GM12878 (cell line): ENCODE data around the gene SIKE1. TPM values are rescaled to one million over a fixed set of nuclear protein-coding genes. Genes with fewer than 3 reads are reported as not detected.

Experiments
- ATAC-seq: fragments of 200-7000 bp; cut with Tn5 transposase; 3 replicates; pipeline ENCODE4 v1.9.1; 2020; ENCODE audit warnings: mild to moderate bottlenecking, moderate library complexity
- BruUV-seq: library from RNA; stranded (reverse); fragments of 400-500 nt; replicated peaks from 2 replicates; lab custom pipeline; 2021; lab: Mats Ljungman, UMichigan
- CTCF ChIA-PET: fragments of 300-600 bp; sonication (Branson Sonifier 250); formaldehyde crosslinking; extraction: SDS; loops from one replicate; lab custom pipeline; 2021; ENCODE audit warnings: inconsistent platforms; lab: Yijun Ruan, JAX
- POLR2A ChIA-PET: fragments of 350-600 bp; formaldehyde crosslinking; extraction: SDS; loops from one replicate; lab custom pipeline; 2021; ENCODE audit warnings: inconsistent platforms; lab: Charles Lee
- RAD21 ChIA-PET: fragments of 300-600 bp; sonication (Branson Sonifier 250); formaldehyde crosslinking; loops from one replicate; lab custom pipeline; 2023; ENCODE audit warnings: antibody characterized with exemption; ENCODE audit not compliant: unreplicated experiment; lab: Charles Lee
- SMC1A ChIA-PET: fragments of 300-600 bp; sonication (Branson Sonifier 250); formaldehyde crosslinking; loops from one replicate; lab custom pipeline; 2023; ENCODE audit not compliant: unreplicated experiment, uncharacterized antibody; lab: Charles Lee
- DNase-seq: peaks from one replicate; pipeline ENCODE4 v3.0.0-alpha.2; 2011; ENCODE audit warnings: low read depth, low spot score
- FAIRE-seq: peaks from 3 replicates; lab custom pipeline; 2011; peaks lifted over from hg19 to GRCh38; lab: Jason Lieb, UNC
- H2AFZ ChIP-seq: 2 replicates; pipeline ENCODE4 v1.6.0; 2011; ENCODE audit warnings: low read depth, low read length, control low read depth; ENCODE audit not compliant: control insufficient read depth
- H3K27ac ChIP-seq: 2 replicates; pipeline ENCODE4 v1.5.1; 2011; ENCODE audit warnings: control low read depth; ENCODE audit not compliant: control insufficient read depth, insufficient read depth
- H3K27me3 ChIP-seq, 2 experiments: replicated peaks in 1 of 2; 2 replicates each; pipeline versions ENCODE4 v1.6.0 to v1.6.1; 2011; ENCODE audit warnings: low read length in 1 of 2; ENCODE audit not compliant: control insufficient read depth in 2 of 2, insufficient read depth in 2 of 2
- H3K36me3 ChIP-seq, 2 experiments: 2 replicates each; pipeline ENCODE4 v1.5.1; 2011; ENCODE audit warnings: low read length in 1 of 2; ENCODE audit not compliant: control insufficient read depth in 2 of 2, insufficient read depth in 2 of 2
- H3K4me1 ChIP-seq: 2 replicates; pipeline ENCODE4 v1.6.1; 2011; ENCODE audit warnings: mild to moderate bottlenecking, low read length, moderate library complexity, mixed read lengths; ENCODE audit not compliant: control insufficient read depth, insufficient read depth
- H3K4me2 ChIP-seq: 2 replicates; pipeline ENCODE4 v1.6.0; 2011; ENCODE audit warnings: control low read depth; ENCODE audit not compliant: control insufficient read depth, insufficient read depth
- H3K4me3 ChIP-seq: fragments of 200-600 bp; sonication (generic); 2 replicates; pipeline ENCODE4 v1.5.1; 2016
- H3K79me2 ChIP-seq: 2 replicates; pipeline ENCODE4 v1.6.0; 2011; ENCODE audit warnings: low read length; ENCODE audit not compliant: control insufficient read depth, insufficient read depth
- H3K9ac ChIP-seq: 2 replicates; pipeline ENCODE4 v1.8.0; 2011; ENCODE audit warnings: low read length, control low read depth, mixed read lengths; ENCODE audit not compliant: control insufficient read depth, insufficient read depth
- H3K9me3 ChIP-seq: replicated peaks from 3 replicates; pipeline ENCODE4 v1.5.1; 2011; ENCODE audit warnings: mild to moderate bottlenecking, low read length; ENCODE audit not compliant: control insufficient read depth, insufficient read depth
- H4K20me1 ChIP-seq: 2 replicates; pipeline ENCODE4 v1.6.0; 2011; ENCODE audit not compliant: control insufficient read depth, insufficient read depth
- BMI1 ChIP-seq: fragments of 450-650 bp; IDR thresholded peaks from 2 replicates; pipeline ENCODE4 v1.6.1; 2016; ENCODE audit warnings: mild to moderate bottlenecking, moderate library complexity, borderline replicate concordance
- CHD2 ChIP-seq: IDR thresholded peaks from 2 replicates; pipeline ENCODE4 v1.6.1; 2011; ENCODE audit warnings: low read depth, low read length, improper control_type of control experiment, borderline replicate concordance
- DPF2 ChIP-seq: fragments of 450-650 bp; IDR thresholded peaks from 2 replicates; pipeline ENCODE4 v1.6.1; 2017; ENCODE audit warnings: mild to moderate bottlenecking
- EED ChIP-seq: sonication (generic); IDR thresholded peaks from 2 replicates; pipeline ENCODE4 v1.6.1; 2016; ENCODE audit warnings: antibody characterized with exemption, low read depth
- KDM1A ChIP-seq: fragments of 200-600 bp; sonication (generic); IDR thresholded peaks from 2 replicates; pipeline ENCODE4 v1.6.1; 2016; ENCODE audit warnings: borderline replicate concordance
- MTA3 ChIP-seq: IDR thresholded peaks from 2 replicates; pipeline ENCODE4 v1.6.1; 2012; ENCODE audit warnings: low read length, inconsistent platforms, borderline replicate concordance
- RCOR1 ChIP-seq: conservative IDR thresholded peaks from 2 replicates; pipeline ENCODE4 v1.6.1; 2012; ENCODE audit warnings: low read depth, low read length, improper control_type of control experiment
- SIX5 ChIP-seq: IDR thresholded peaks from 2 replicates; pipeline ENCODE4 v1.6.1; 2011; ENCODE audit warnings: mild to moderate bottlenecking, low read depth, low read length, moderate library complexity; ENCODE audit not compliant: severe bottlenecking
- SREBF1 ChIP-seq: IDR thresholded peaks from 2 replicates; pipeline ENCODE4 v1.6.1; 2012; ENCODE audit warnings: mild to moderate bottlenecking, low read length
- STAT1 ChIP-seq: fragments of 450-650 bp; conservative IDR thresholded peaks from 2 replicates; pipeline ENCODE4 v1.6.1; 2014; ENCODE audit warnings: antibody characterized with exemption, mild to moderate bottlenecking
- TARDBP ChIP-seq: IDR thresholded peaks from 2 replicates; pipeline ENCODE4 v1.6.1; 2016; ENCODE audit warnings: borderline replicate concordance
- YBX1 ChIP-seq: fragments of 450-650 bp; IDR thresholded peaks from 2 replicates; pipeline ENCODE4 v1.6.1; 2016; ENCODE audit warnings: antibody characterized with exemption
- ZNF384 ChIP-seq: IDR thresholded peaks from 2 replicates; pipeline ENCODE4 v1.6.1; 2012; ENCODE audit warnings: low read depth, mild to moderate bottlenecking, low read length, improper control_type of control experiment, borderline replicate concordance
- WGBS: methylation state at CpG from one replicate; pipeline ENCODE4 v1.1.6; 2016; ENCODE audit warnings: low lambda C conversion rate; ENCODE audit not compliant: insufficient replicate concordance, insufficient coverage; ENCODE audit errors: missing lambda C conversion rate; 5-methylcytosine and 5-hydroxymethylcytosine counted together
- in situ Hi-C: fragments of 300-500 bp; cut with MboI; formaldehyde crosslinking; loops from 9 replicates; pipeline ENCODE4 v1.14.3; 2018; ENCODE audit warnings: mixed read lengths
- intact Hi-C: fragments of 100-400 bp; cut with micrococcal nuclease; formaldehyde crosslinking; loops from one replicate; pipeline ENCODE4 v1.14.2; 2022; ENCODE audit not compliant: unreplicated experiment
- polyA plus RNA-seq, 11 experiments: library from polyadenylated mRNA; depleted of rRNA in 4 of 11; unstranded in 6 of 11; stranded (reverse) in 5 of 11; fragments of >200 nt; fragmentation: Nextera tagmentation in 4 of 11; fragmentation: Illumina TruSeq in 1 of 11; extraction: Ambion mirVana in 4 of 11; extraction: Trizol in 1 of 11; gene quantifications; 1 replicate in 1 of 11; 2 replicates in 10 of 11; pipeline versions ENCODE4 v1.2.1 to v1.2.3, GENCODE V29; 2011 to 2016; ENCODE audit warnings: inconsistent platforms in 2 of 11, missing spikeins in 2 of 11, low read depth in 1 of 11
- total RNA-seq, 4 experiments: library from RNA; depleted of rRNA in 3 of 4; stranded (reverse); fragments of >200 nt in 3 of 4; fragmentation: Illumina TruSeq in 1 of 4; extraction: Trizol in 1 of 4; gene quantifications; 2 replicates each; pipeline versions ENCODE4 v1.2.1 to v1.2.3, GENCODE V29; 2013 to 2021
- TF ChIP-seq, protein P1 (sequence below): fragments of 450-650 bp; IDR thresholded peaks from 2 replicates; pipeline ENCODE4 v1.6.1; 2018; ENCODE audit warnings: borderline replicate concordance, mild to moderate bottlenecking; ENCODE audit not compliant: partially characterized antibody

Gene SIKE1
- total and polyA plus RNA-seq, 10 of the 15 experiments (the other 5 are each of a cell fraction or from before 2014, with no cell fraction given), result 10.4 to 67.0 (median 45.5) TPM

DNA sequence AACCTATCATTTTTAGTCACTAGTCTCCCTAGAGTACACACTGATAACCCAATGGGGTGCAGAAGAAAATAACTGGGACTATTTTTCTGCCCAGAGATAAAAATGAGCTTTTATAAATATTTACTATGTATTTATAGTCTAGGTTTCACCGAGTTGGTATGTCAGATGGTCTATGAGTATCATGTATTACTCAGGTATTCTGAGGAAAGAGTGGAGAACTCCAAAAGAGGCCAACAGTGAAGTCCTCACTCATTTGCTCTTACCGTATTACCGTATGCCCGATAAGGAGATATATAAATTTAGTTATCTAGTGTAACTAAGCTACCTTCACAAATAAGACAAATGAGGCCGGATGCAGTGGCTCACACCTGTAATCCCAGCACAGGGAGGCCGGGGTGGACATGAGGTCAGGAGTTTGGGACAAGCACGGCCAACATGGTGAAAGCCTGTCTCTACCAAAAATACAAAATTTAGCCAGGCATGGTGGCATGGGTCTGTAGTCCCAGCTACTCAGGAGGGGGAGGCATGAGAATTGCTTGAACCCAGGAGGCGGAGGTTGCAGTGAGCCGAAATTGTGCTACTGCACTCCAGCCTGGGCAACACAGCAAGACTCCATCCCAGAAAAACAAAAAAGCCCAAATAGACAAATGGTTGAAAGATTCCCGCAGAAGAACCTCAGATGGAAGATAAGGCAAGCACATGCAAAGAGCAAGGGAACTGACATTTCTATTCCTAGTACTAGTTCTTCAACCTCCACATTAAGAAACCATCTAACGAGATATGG lies 38.3 kb downstream of the SIKE1 start:
- peaks cover 2 to 41% of the 10 kb centered on the region in 2 experiments for H3K36me3 ChIP-seq
- H3K4me2 ChIP-seq, result no peak overlapping the region
- no peaks in the 10 kb centered on the region for H3K4me1 ChIP-seq
- no peak overlapping the region for H3K4me3 ChIP-seq
- H2AFZ ChIP-seq, result no peak overlapping the region
- no peaks in the 10 kb centered on the region for H3K27me3 ChIP-seq
- in situ Hi-C loops (loop anchor here (25.0 kb wide), 1 partner anchor 1780 kb away; the partner anchor contains the start of gene SLC16A1), intact Hi-C loops (no loop called here)
- FAIRE-seq (no peak), DNase-seq (no peak), ATAC-seq (no peak)
- ChIA-PET POLR2A (no interaction called here), CTCF (interaction anchor here (0.6 kb wide), 1 partner anchor 9 kb away, joined by 3 read pairs; no protein-coding TSS in a partner anchor), RAD21 (no interaction called here), SMC1A (interaction anchor here (0.8 to 1.3 kb wide), 3 partner anchors 13 to 26 kb away, joined by 3 read pairs; partner anchors contain the start of gene NRAS)
- no peaks in the 10 kb centered on the region; the same call in 1 of the 2 replicates for H4K20me1 ChIP-seq
- no peak overlapping the region for H3K9ac ChIP-seq
- no peaks in the 10 kb centered on the region for H3K9me3 ChIP-seq
- BruUV-seq, result no TSS peak
- TF ChIP-seq TARDBP (no peak), STAT1 (no peak), SIX5 (no peak), MTA3 (no peak), DPF2 (no peak), CHD2 (no peak), YBX1 (no peak), KDM1A (no peak), SREBF1 (no peak), BMI1 (no peak), EED (no peak), RCOR1 (no peak), ZNF384 (no peak)
- TF ChIP-seq, protein P1, sequence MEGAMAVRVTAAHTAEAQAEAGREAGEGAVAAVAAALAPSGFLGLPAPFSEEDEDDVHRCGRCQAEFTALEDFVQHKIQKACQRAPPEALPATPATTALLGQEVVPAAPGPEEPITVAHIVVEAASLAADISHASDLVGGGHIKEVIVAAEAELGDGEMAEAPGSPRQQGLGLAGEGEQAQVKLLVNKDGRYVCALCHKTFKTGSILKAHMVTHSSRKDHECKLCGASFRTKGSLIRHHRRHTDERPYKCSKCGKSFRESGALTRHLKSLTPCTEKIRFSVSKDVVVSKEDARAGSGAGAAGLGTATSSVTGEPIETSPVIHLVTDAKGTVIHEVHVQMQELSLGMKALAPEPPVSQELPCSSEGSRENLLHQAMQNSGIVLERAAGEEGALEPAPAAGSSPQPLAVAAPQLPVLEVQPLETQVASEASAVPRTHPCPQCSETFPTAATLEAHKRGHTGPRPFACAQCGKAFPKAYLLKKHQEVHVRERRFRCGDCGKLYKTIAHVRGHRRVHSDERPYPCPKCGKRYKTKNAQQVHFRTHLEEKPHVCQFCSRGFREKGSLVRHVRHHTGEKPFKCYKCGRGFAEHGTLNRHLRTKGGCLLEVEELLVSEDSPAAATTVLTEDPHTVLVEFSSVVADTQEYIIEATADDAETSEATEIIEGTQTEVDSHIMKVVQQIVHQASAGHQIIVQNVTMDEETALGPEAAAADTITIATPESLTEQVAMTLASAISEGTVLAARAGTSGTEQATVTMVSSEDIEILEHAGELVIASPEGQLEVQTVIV, result no peak
- WGBS, result 86% methylated on average over 11 of the region's 11 CpGs
- H3K27ac ChIP-seq, result no peak overlapping the region
- peaks cover 65% of the 10 kb centered on the region for H3K79me2 ChIP-seq
